GM21423 (cell line): ENCODE data around the gene BIVM.

Experiments
- ATAC-seq: cut with Tn5 transposase; IDR thresholded peaks from one replicate; pipeline ENCODE4 v1.9.1; 2021; ENCODE audit warnings: mild to moderate bottlenecking, moderate library complexity; ENCODE audit not compliant: unreplicated experiment

The BIVM gene

GRCh38 chr13:102784483-102784882, 14.4 kb upstream of the BIVM start:
- no peak for ATAC-seq

- no peak for ATAC-seq
These were observed 10.2 kb upstream of the BIVM start for GRCh38 chr13:102788683-102789082.

GRCh38 chr13:102792396-102792795, 6.5 kb upstream of the BIVM start:
- ATAC-seq: no peak

- ATAC-seq: no peak
These were observed 5.1 kb upstream of the BIVM start for GRCh38 chr13:102793611-102794355.

GRCh38 chr13:102799426-102800144, 666 bp downstream of the BIVM start:
- ATAC-seq: peak; percentile 2

- ATAC-seq: peak; percentile 71
These were observed 1.5 kb downstream of the BIVM start for GRCh38 chr13:102800145-102801041.

GRCh38 chr13:102805680-102806079, 6.8 kb downstream of the BIVM start:
- no peak for ATAC-seq

- no peak for ATAC-seq
These were observed 8.8 kb downstream of the BIVM start for GRCh38 chr13:102807699-102808098.

- no peak for ATAC-seq
These were observed 13.8 kb downstream of the BIVM start for GRCh38 chr13:102812611-102813287.

- ATAC-seq: no peak
These were observed 15.2 kb downstream of the BIVM start for GRCh38 chr13:102814025-102814607.

- ATAC-seq: no peak
These were observed 15.9 kb downstream of the BIVM start for GRCh38 chr13:102814793-102815192.

GRCh38 chr13:102815788-102816187, 16.9 kb downstream of the BIVM start:
- no peak for ATAC-seq

GRCh38 chr13:102816708-102817107, 17.8 kb downstream of the BIVM start:
- ATAC-seq: no peak

- no peak for ATAC-seq
These were observed 18.3 kb downstream of the BIVM start for GRCh38 chr13:102817241-102817640.

GRCh38 chr13:102817907-102818306, 19.0 kb downstream of the BIVM start:
- ATAC-seq: no peak

GRCh38 chr13:102825400-102825799, 26.5 kb downstream of the BIVM start:
- ATAC-seq: no peak

- ATAC-seq: no peak
These were observed 27.2 kb downstream of the BIVM start for GRCh38 chr13:102825921-102826706.

GRCh38 chr13:102830646-102831045, 31.7 kb downstream of the BIVM start:
- ATAC-seq: no peak

GRCh38 chr13:102836471-102836870, 37.6 kb downstream of the BIVM start:
- ATAC-seq: no peak

- no peak for ATAC-seq
These were observed 39.4 kb downstream of the BIVM start for GRCh38 chr13:102838273-102838672.
